Measurements from ENCODE around the gene RANBP3.
"Not testable (repeated sequence)": the region's sequence is repeated elsewhere in the genome, so short reads cannot be mapped to it uniquely, and the experiment has no call there.

RANBP3 gene

DNA sequence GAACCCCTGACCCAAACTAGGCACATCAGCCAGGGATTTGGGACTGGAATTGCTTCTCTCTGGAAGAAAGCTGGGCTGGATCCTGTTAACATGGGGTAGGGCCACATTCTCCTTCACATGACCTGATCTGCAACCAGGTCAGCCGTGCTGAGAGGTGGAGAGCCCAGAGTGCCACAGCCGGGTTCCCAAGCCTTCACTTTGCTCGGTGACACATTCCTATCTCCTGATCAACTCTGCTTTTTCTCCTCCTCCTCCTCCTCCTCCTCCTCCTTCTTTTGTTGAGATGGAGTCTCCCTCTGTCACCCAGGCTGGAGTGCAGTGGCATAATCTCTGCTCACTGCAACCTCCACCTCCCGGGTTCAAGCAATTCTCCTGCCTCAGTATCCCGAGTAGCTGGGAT, 7.9 kb upstream of the RANBP3 start:
- not testable (repeated sequence) for DNase-seq

DNA sequence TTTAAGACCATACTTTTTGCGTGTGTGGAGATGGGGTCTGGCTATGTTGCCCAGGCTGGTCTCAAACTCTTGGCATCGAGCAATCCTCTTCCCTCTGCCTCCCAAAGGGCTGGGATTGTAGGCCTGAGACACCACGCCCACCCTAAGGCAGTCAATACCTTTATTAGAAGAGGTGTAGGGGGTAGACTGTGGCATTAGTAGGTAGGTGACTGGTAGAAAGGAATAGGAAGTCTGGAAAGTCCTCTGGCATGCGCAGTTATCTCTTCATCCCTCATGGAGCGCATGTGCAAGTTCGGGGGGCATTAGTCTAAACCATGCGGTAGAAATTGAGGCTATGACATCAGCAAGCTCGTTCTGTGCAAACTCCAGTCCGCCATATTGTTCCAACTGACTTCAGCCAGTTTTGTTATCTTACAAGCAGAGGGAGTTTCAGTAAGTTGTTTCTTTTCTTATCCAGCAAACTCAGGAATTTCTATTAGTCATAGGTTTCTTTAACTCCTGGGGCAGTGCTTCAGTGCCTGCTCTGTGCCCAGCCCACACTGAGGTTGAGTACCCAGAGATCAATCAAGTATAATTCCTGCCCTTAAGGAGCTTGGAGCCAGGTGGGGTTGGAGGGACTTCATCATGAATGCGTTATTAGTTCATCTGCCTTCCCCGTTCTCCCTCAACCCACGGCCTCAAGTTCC, 7.3 kb upstream of the RANBP3 start:
- no peak for DNase-seq

DNA sequence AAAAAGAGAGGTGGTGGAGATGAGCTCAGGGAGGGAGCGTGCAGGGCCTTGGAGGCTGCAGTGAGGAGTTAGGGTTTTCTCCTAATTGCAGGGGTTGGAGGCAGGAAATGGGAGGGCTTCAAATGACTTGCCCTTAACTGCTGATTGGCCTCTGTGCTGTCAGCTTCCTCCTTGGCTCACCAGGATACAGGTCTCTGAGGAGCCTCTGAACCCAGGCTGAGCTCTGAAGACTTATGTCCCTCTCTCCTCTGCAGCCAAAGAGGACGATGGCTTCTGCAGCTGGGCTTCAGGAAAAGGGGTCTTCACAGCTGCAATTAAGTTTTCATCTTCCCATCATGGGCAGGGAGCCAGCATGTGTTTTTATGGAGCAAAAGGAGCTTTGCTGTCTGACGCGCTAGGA, 6.7 kb upstream of the RANBP3 start:
- DNase-seq, result no peak

DNA sequence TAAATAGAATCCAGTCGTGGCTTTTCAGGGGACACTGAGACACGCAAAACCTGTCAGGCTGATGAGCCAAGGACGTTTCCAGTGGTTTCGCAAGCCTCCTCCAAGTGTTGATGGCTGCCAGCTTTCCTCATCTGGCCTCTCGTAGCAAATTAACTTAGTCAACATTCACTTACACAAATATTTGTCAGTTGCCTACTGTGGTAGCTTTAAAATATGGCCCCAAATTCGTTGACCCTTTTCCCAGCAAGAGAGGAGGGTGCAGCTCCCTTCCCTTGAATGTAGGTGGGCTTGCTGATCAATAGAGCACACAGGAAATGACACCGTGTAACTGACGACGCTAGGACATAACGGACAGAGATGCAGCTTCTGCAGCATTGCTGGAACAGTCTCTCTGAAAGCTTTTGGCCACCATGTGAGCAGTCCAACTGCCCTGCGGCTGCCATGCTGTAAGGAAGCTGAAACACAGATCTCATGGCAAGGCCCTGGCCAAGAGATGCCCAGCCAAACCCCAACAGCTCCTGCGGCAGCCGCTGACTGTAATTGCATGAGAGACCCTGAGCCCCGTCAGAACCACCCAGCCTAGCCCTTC, 5.5 kb upstream of the RANBP3 start:
- no peak for DNase-seq

DNA sequence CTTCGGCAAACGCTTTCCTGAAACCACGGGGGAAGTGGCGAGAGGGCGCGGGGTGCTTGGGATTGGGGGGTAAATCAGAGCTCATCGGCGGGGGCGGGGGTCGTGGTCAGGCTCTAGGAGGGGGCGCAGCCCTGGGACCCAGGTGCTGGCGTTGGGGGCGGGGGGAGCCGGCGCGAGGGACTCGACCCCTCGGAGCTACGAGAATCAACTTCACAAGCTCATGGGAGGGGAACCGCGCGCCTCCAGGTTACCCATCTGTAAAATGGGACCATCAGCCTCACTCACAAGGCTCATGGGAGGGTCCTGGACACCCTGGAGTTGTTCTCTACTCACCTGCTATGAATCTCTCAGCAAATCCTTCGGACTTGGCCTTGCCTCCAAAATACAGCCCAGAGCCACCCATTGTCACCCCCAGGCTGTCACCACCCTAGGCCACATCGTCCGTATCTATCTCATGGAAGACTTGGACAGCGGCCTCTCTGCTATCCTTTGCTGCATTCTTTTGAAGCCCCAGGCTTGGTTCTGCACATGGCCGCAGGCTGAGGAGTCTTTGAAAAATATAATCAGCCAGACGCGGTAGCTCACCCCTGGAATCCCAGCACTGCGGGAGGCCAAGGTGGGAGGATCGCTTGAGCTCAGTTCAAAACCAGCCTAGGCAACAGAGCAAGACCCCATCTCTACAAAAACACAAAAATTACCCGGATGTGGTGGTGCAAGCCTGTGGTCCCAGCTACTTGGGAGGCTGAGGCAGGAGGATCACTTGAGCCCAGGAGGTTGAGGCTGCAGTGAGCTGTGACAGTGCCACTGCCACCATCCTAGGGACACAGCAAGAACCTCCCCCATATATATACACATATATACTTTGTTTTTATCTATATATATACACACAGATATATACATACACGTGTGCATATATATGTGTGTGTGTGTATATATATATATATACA, 939 bp upstream of the RANBP3 start:
- DNase-seq, result no peak

DNA sequence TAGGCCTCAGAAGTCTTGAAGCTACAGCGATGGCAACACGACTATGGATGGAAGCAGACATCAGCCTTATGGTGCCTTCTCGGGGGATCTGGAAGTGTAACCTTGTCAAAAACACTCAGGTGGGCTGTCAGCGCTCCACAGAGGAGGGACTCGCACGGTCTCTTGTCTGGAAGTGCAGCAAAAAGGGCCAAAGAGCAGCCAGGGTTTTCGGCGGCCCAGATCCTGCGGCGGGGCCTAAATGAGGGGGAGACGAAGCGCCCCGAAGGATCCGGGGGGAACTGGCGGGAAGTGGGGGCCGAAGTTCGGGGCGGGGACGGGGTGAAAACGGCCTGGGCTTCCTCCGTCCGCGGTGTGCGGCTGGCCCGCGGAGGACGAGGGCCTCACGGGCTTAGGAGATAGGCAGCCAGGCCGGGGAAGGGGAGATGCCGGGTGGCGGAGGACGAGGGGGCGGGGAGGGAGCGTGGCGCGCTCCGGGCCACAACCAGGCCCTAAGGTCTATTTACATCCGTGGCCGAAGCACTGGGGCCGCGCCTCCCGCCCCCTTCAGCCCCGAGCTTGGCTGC, 637 bp downstream of the RANBP3 start:
- no peak for DNase-seq

DNA sequence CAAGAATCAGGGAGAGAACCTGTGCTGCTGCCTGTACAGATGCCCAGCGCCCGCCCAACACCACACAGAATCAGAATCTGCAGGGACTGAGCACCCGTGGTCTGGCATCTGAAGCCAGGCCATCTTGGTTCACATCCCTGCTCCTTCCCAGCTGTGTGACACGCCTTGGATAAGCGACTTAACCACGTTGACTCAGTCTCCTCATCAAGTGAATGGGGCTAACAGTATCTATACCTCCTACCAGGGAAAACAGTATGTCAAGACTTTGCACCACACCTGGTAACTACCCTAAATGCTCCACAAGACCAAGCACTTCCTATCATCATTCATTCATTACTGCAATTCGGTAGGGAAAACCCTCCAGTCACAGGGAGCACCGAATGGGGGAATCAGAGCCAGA, 1.2 kb downstream of the RANBP3 start:
- DNase-seq, result no peak

DNA sequence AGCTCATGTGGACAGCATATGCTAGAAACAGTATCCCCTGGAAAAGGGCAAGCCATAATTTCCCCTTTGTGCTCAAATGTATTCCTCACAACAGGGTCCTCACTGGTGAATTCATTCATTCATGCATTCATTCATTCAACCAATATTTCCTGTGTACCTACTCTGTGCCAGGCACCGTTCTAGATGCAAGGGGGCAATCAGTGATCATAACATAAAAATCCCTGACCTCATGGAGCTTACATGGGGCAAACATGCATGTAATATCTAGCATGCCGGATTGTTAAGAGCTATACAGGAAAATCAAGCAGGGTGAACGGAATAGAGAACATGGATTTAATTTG, 2.6 kb downstream of the RANBP3 start:
- no peak for DNase-seq

DNA sequence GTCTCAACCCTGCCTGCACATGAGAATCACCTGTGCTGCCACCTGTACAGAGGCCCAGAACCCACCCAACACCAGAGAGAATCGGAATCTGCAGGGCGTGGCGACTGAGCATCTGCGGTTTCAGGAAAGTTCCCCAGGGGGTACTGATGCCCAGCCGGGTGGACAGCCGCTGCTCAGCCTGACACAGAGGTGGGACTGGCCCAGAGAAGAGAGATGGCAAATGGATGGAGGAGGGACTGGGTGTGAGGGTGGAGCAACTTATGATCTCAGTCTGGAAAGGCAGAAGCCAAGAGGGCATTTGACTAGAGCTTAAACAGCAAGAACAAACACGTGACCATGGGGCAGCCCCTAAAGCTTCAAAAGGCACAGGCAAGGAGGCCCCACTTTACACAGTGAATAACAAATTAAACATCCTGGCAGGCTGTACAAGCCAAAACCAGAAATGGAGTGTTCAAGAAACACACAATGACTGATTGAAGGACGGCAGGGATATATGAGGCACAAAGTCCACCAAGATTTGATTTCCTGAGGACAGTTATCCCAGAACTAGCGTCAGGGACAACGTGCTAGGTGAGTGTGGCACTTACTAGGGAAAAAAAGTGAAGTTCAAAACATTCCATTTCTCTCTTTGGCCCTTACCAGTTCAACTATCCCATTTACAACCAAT, 3.1 kb downstream of the RANBP3 start:
- DNase-seq, result no peak

DNA sequence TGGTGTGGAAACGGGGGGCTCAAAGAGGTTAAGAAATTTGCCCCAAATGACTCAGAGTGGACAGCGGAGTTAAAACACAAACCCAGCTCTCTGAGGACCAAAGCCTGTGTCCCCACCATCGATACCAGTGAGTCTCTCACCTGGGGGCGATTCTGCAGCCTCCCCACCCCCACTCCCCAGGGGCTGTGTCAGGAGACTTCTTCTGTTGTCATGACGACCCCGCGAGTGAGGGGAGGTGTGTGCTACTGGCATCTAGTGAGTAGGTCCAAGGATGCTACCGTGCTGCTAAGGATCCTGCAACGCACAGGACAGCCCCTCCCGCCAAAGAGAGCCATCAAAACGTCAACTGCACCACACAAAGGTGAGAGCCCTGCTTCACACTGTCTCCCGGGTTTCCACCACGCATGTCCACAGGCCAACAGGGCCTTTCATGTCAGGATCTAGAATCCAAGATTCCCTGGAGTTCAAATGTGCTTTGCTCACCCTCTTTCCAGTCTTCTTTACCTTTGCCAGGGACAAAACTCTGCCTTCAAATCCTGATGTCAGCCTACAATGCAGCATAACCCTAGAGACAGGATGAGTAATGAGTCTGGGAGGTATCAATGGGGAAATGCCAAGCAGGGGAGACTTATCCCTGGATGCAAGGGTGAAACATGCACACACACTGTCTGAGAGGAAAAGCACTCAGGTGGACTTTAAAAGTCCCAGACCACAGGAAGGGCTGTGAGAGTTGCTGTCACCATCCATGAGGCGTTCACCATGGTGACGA, 3.9 kb downstream of the RANBP3 start:
- DNase-seq, result no peak

DNA sequence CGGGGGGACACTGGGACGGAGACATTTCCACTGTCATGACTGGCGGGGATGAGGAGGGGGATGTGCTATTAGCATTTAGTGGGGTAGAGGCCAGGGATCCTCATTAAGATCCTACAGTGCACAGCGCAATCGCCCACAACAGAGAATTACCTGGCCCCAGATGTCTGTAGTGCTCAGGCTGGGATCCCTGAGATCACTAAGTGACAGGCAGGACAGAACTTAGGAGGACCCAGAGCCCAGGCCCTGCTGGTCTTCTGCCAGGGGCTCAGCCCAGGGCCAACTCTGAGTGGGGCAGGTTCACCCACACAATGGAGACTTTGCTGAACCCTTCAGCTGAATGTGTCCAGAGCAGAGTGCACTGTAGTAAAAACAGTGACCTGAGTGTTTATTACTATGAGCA, 4.6 kb downstream of the RANBP3 start:
- no peak for DNase-seq

DNA sequence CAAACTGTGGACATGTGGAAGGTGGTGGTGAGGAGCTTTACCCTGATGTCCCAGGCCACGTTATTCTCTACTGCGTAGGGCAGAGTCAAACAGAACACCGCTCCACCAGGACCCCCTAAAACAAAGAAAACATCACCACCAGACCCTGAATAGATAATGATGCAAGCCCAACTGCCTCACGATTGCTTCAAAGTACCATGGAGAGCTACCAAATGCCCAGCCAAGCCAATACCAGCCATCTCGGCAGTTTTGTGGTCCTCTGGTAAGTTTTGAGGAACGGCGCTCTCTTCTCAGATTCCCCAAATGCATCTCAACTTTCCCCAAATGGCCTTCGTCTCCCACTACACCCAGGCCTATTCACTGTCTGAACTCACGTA, 5.6 kb downstream of the RANBP3 start:
- DNase-seq, result no peak

DNA sequence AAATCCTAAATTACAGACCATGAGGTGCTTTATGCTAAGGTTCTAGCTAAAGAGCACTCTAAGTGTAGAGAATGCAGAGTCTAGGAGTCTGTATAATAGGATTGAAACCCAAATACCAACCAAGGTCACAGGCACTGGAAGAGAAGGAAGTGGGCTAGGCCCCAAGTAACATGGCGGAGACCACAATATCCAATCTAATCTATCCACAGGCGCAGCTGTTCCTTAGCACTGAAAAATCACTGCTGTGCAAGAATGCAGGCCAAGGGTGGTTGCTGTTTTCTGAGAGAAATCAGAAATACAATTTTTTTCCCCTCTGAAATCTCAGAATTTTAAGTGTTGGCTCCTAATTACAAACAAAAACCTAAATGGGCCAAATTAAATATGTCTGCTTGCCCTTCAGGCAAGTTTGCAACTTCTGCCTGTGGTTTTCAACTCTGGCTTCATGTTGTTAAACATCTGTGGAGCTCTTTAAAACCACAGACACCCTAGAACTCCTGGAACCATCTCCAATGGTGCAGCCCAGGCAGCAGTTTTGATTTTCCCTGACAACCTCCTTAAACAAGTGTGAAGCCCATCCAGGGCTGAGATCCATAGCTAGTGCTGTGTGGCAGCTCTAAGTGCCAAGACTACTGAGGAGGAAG, 6.1 kb downstream of the RANBP3 start:
- DNase-seq, result no peak

DNA sequence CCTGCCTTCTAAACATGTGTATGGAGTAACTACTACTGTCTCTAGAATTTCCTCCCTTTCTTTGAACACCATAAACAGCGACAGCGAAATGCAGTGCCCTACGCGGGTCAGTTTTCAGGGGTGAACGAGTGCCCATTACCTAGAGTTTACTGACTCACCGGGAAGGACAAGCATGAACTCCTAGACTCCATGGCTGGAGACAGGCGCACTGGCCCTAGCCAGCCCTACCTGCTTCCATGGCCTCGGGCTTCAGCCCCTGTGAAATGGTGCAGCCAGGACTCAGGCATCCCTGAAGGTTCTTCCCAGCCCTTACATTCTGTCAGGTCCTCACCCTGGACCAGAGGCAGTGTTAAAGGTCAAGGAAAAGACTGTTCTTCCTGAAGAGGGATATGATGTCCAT, 8.5 kb downstream of the RANBP3 start:
- DNase-seq, result no peak

DNA sequence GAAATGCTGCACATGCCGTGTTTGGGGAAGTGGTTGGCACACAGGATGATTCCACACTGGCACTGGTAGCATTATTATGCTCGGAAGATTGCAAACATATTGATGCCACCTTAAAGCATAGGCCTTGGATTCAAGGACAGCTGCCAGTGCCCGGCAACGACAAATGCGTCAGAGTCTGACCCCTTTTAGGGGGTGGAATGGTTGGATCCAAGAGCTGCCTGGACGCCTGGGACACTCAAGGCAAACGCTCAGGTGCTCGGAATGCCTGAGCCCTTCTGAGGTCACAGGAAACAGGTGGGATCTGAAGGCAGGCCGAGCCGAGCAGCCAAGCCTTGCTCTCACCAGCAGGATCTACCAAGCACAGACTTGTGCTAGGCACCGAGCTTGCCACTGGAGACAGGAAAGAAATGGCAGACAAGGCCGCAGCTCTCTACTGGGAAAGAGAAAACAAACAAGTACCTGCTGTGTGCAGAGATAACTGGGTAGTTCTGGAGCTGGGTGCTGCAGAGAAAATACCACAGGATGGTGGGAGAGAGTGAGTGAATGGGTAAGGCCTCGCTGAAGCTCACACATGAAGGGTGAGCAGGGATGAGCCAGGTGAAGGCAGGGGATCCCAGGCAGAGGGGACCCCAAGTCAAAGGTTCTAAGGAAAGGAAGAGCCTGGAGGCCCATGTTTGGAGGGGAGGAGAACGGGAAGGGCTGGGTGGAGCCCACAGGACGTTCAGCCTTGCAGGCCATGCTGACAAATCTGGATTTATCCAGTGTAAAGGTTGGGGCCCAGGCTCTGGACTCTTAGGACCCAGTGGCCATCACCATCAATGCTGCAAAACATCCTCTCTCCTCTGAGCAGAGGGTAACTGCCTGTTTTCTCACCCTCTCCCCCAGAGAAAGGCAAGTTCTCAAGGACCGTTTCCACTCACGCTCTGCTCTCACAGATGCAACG, 9.2 kb downstream of the RANBP3 start:
- DNase-seq, result no peak

DNA sequence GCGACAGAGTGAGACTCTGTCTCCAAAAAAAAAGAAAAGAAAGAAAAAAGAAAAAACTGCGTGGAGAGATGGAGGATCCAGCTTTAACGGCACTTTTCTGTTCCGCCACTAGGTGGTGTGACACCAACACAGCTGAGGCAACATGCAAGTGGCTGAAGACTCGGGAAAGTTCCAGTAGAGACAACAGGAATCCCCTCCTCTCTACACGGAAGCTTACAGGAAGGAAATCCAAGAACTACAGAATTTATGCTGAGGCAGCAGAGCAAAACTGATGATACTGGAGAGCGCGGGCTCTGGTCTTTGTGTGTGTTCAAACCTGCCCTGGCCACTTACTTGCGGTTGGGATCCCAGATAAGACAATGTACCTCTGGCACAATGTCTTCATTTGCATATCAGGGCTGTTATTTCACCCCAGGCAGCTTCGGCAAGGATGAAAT, 9.9 kb downstream of the RANBP3 start:
- DNase-seq, result no peak

DNA sequence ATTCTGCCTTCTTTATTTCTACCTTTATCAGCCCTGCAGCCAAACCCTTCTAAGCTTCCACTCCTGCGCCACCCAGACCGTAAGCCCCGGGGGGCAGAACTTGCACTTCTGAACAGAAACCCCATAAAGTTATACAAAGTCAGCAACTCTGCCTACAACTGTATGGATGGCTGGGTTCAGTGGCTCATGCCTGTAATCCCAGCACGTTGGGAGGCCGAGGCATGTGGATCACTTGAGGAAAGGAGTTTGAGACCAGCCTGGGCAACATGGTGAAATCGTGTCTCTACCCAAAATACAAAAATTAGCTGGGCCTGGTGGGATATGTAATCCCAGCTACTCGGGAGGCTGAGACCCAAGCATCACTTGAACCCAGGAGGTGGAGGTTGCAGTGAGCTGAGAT, 10.4 kb downstream of the RANBP3 start:
- DNase-seq, result no peak

DNA sequence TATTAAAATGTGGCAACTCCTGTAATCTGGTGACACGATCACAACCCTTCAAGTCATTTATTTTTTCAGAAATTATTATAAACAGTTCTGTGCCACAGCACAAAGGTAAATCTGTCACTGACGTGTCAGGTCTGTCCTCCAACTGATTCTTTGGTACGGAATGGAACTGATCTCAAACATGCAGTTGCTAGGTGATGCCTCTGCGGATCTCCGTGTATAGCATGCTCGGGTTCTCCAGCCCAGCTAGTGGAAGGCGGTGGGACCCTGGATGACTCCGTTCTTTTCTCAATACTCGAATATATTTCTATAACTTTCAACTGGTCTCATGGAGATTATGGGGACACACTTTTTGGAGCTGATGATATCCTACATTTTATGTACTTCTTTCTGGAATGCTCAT, 11.0 kb downstream of the RANBP3 start:
- DNase-seq, result no peak

DNA sequence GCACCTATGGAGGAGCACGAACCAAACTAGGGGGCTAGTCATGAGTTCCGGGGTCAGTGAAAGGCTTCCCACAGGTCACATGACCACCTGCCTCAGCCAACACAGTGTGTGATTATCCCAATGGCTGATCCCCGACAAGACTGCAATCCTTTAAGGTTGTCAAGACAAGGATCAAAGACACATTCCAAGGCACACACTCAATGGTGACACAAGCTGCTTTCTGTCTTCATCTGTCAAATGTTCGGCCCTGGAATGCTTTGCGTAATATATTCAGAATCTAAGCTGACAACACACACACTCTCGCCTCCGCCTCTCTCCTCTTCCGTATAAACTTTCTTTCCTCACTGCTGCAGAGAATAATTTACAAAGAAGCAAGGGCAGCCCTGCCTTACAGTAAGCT, 11.7 kb downstream of the RANBP3 start:
- no peak for DNase-seq

DNA sequence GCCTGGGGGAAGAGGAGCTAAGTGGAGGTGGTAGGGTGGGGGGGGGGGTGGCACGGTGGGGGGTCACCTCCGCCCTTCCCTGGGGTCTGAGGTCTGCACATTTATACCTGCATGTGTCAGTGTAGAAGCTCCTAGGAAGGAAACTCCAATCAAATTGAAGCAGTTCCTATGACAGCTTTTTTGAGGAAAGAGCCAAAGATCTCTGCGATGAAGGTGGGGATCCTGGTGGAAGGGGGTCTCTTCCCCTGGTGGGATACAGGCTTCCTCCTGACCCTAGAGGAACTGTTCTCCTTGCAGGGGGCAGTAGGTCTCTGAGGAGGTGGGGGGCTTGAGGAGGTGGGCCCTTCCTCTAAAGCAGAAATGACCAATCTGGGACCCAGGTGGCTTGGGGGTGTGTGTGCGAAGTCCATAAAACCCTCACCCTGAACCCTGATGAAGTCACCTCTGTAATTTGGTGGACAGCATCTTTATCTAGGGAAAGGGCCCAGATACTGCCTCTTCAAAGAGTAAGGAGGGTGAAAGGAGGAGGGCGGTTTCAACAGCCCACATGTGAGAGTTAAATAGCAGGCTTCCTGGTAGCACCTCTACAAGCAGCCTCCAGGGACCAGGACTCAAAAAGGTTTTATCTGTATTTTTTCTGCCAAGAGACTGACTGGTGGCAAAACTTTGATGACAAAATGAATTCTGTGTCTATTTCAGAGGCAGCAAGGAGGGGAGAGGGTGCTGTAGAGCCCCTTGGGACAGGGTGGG, 12.9 kb downstream of the RANBP3 start:
- DNase-seq, result no peak
